Measurements from ENCODE around the gene KRTAP5-2.

DNA sequence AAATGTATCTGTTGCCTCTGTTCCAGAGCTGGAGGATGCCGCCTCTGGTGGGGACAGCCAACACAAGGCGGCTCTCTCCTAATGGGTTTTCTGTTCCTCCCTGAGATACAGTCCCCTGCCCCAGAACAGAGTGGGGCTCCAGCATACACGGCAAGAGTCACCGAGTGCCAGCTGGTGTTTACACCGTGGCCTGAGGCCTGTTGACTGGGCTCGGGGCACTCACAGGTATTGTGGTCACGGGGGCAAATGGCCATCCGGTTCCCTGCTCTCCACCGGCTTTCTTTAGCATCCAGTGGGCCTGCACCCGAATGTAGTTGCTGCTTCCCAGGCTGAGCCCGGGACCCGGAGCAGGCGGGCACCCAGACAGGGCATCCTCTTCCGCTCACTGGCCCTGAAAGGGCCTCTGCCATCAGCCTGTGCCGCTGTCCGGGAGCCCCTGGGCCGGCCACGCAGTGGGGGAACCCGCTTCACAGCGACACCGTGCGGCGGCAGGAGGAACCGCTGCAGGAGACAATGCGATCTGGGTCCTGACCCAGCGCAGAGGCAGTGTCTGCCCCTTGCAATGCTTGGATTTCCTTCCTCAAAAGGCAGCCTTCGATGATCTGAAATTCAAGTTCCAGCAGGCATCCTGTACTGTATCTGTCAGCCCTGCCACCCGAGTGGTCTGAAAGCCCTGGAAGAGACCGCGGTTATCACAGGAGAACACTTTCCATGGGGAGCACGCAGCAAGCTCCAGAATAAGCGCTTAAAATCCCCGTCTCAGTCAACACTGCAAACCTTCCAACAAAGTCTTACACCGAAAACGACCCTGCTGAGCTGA is 30.6 kb upstream of the KRTAP5-2 start:
- no peak for TF ChIP-seq EZH2 (IDR thresholded peaks at IDR 0.05; ENCODE audit: borderline replicate concordance, low read length)
- TF ChIP-seq, protein P1, sequence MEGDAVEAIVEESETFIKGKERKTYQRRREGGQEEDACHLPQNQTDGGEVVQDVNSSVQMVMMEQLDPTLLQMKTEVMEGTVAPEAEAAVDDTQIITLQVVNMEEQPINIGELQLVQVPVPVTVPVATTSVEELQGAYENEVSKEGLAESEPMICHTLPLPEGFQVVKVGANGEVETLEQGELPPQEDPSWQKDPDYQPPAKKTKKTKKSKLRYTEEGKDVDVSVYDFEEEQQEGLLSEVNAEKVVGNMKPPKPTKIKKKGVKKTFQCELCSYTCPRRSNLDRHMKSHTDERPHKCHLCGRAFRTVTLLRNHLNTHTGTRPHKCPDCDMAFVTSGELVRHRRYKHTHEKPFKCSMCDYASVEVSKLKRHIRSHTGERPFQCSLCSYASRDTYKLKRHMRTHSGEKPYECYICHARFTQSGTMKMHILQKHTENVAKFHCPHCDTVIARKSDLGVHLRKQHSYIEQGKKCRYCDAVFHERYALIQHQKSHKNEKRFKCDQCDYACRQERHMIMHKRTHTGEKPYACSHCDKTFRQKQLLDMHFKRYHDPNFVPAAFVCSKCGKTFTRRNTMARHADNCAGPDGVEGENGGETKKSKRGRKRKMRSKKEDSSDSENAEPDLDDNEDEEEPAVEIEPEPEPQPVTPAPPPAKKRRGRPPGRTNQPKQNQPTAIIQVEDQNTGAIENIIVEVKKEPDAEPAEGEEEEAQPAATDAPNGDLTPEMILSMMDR (IDR thresholded peaks at IDR 0.05; ENCODE audit: low read length): peak; percentile 93

Measured in OCI-LY1 (cell line).